Measurements from ENCODE around the gene MLLT10. TPM values are rescaled to one million over a fixed set of nuclear protein-coding genes. Genes with fewer than 3 reads are reported as not detected.

MLLT10 gene
- total and polyA plus RNA-seq, 9 of the 15 experiments (the other 6 are each of a cell fraction or from before 2014, with no cell fraction given), result 18.8 to 81.4 (median 64.2) TPM

DNA sequence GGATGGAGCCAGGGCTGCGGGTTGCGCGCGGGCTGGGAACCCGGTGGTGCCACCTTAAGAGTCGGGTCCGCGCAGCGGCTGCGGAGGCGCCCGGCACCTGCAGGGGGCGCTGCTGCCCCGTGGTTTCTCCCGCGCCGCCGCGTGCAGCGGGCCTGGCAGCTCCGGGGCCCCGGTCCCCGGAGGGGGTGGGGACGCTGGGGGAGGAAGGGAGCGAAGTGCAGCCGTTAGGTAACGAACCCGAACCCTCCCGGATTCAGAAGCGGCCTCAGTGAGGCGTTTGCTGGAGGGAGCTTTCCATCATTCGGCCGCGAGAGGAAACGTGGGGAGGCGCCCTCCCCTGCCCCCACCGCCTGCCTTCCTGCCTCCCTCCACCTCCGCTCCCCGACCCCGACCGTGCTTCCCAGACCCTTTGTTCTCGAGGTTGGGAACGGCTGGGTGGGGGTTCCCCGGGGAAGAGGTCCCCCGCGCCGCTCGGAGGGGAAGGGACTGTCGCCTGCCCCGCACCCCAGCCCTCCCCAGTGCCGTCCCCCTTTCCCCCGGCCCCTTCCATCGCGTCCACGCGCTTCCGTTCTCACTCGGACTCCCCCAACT, 38.2 kb upstream of the MLLT10 start (continued):
- TF ChIP-seq ZNF274 (IDR thresholded peaks at IDR 0.05; ENCODE audit: borderline replicate concordance, low read depth, low read length) (no peak), ZNF780A (CRISPR knock-in tag; IDR thresholded peaks at IDR 0.05) (no peak), NFE2 (IDR thresholded peaks at IDR 0.05; ENCODE audit: low read depth) (no peak), POLR2G (IDR thresholded peaks at IDR 0.05; ENCODE audit: low read depth, low read length) (peak; percentile 76), ZBTB33 (CRISPR knock-in tag; IDR thresholded peaks at IDR 0.05) (peak; percentile 87), SMAD3 (CRISPR knock-in tag; conservative IDR thresholded peaks at IDR 0.05) (no peak), HNRNPH1 (optimal IDR thresholded peaks at IDR 0.05; ENCODE audit: low read depth, low read length) (no peak), ZNF766 (CRISPR knock-in tag; conservative IDR thresholded peaks at IDR 0.05) (0 out of 2 replicates have a peak, but pooled peaks have one; percentile 56), CTBP1 (IDR thresholded peaks at IDR 0.05; ENCODE audit: borderline replicate concordance) (peak; percentile 85)
- TF ChIP-seq, protein P1, sequence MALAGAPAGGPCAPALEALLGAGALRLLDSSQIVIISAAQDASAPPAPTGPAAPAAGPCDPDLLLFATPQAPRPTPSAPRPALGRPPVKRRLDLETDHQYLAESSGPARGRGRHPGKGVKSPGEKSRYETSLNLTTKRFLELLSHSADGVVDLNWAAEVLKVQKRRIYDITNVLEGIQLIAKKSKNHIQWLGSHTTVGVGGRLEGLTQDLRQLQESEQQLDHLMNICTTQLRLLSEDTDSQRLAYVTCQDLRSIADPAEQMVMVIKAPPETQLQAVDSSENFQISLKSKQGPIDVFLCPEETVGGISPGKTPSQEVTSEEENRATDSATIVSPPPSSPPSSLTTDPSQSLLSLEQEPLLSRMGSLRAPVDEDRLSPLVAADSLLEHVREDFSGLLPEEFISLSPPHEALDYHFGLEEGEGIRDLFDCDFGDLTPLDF (CRISPR knock-in tag; IDR thresholded peaks at IDR 0.05), result no peak
- TF ChIP-seq, protein P2, sequence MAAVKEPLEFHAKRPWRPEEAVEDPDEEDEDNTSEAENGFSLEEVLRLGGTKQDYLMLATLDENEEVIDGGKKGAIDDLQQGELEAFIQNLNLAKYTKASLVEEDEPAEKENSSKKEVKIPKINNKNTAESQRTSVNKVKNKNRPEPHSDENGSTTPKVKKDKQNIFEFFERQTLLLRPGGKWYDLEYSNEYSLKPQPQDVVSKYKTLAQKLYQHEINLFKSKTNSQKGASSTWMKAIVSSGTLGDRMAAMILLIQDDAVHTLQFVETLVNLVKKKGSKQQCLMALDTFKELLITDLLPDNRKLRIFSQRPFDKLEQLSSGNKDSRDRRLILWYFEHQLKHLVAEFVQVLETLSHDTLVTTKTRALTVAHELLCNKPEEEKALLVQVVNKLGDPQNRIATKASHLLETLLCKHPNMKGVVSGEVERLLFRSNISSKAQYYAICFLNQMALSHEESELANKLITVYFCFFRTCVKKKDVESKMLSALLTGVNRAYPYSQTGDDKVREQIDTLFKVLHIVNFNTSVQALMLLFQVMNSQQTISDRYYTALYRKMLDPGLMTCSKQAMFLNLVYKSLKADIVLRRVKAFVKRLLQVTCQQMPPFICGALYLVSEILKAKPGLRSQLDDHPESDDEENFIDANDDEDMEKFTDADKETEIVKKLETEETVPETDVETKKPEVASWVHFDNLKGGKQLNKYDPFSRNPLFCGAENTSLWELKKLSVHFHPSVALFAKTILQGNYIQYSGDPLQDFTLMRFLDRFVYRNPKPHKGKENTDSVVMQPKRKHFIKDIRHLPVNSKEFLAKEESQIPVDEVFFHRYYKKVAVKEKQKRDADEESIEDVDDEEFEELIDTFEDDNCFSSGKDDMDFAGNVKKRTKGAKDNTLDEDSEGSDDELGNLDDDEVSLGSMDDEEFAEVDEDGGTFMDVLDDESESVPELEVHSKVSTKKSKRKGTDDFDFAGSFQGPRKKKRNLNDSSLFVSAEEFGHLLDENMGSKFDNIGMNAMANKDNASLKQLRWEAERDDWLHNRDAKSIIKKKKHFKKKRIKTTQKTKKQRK (IDR thresholded peaks at IDR 0.05; ENCODE audit: borderline replicate concordance, low read depth, low read length), result no peak
- TF ChIP-seq, protein P3, sequence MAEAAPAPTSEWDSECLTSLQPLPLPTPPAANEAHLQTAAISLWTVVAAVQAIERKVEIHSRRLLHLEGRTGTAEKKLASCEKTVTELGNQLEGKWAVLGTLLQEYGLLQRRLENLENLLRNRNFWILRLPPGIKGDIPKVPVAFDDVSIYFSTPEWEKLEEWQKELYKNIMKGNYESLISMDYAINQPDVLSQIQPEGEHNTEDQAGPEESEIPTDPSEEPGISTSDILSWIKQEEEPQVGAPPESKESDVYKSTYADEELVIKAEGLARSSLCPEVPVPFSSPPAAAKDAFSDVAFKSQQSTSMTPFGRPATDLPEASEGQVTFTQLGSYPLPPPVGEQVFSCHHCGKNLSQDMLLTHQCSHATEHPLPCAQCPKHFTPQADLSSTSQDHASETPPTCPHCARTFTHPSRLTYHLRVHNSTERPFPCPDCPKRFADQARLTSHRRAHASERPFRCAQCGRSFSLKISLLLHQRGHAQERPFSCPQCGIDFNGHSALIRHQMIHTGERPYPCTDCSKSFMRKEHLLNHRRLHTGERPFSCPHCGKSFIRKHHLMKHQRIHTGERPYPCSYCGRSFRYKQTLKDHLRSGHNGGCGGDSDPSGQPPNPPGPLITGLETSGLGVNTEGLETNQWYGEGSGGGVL (CRISPR knock-in tag; IDR thresholded peaks at IDR 0.05), result no peak
- TF ChIP-seq, protein P4, sequence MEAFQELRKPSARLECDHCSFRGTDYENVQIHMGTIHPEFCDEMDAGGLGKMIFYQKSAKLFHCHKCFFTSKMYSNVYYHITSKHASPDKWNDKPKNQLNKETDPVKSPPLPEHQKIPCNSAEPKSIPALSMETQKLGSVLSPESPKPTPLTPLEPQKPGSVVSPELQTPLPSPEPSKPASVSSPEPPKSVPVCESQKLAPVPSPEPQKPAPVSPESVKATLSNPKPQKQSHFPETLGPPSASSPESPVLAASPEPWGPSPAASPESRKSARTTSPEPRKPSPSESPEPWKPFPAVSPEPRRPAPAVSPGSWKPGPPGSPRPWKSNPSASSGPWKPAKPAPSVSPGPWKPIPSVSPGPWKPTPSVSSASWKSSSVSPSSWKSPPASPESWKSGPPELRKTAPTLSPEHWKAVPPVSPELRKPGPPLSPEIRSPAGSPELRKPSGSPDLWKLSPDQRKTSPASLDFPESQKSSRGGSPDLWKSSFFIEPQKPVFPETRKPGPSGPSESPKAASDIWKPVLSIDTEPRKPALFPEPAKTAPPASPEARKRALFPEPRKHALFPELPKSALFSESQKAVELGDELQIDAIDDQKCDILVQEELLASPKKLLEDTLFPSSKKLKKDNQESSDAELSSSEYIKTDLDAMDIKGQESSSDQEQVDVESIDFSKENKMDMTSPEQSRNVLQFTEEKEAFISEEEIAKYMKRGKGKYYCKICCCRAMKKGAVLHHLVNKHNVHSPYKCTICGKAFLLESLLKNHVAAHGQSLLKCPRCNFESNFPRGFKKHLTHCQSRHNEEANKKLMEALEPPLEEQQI (IDR thresholded peaks at IDR 0.05), result no peak
- TF ChIP-seq, protein P5, sequence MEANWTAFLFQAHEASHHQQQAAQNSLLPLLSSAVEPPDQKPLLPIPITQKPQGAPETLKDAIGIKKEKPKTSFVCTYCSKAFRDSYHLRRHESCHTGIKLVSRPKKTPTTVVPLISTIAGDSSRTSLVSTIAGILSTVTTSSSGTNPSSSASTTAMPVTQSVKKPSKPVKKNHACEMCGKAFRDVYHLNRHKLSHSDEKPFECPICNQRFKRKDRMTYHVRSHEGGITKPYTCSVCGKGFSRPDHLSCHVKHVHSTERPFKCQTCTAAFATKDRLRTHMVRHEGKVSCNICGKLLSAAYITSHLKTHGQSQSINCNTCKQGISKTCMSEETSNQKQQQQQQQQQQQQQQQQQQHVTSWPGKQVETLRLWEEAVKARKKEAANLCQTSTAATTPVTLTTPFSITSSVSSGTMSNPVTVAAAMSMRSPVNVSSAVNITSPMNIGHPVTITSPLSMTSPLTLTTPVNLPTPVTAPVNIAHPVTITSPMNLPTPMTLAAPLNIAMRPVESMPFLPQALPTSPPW (CRISPR knock-in tag; IDR thresholded peaks at IDR 0.05), result peak; percentile 85
